Astrocyte of the spinal cord (primary cell): ENCODE measurements around the gene NT5DC4.

Experiments used
- DNase-seq: peaks from one replicate; pipeline ENCODE4 v3.0.0; 2011; ENCODE audit warnings: low read depth, low spot score
- H3K4me3 ChIP-seq: 2 replicates; pipeline ENCODE4 v1.5.1; 2011; ENCODE audit warnings: low read depth, mild to moderate bottlenecking, low read length, moderate library complexity
- CTCF ChIP-seq: IDR thresholded peaks from 2 replicates; pipeline ENCODE4 v1.5.1; 2012; ENCODE audit warnings: low read depth, mild to moderate bottlenecking, low read length, inconsistent platforms
- in situ Hi-C: cut with HindIII; loops from 2 replicates; pipeline ENCODE4 v1.10.0; 2017; ENCODE audit warnings: low sequenced_read_pairs

NT5DC4 gene

GRCh38 chr2:112777036-112777435 is 56.2 kb downstream of the NT5DC4 start:
- DNase-seq = no peak
- TF ChIP-seq CTCF = no peak

GRCh38 chr2:112779598-112779997 is 58.8 kb downstream of the NT5DC4 start:
- TF ChIP-seq CTCF = no peak
- H3K4me3 ChIP-seq = no peak overlapping the region
- in situ Hi-C loops = no loop called here
- DNase-seq = no peak

More at GRCh38 chr2:112777036-112777435, 56.2 kb downstream of the NT5DC4 start:
- in situ Hi-C loops = no loop called here
- no peak overlapping the region for H3K4me3 ChIP-seq

- DNase-seq = no peak
- in situ Hi-C loops = no loop called here
- TF ChIP-seq CTCF = no peak
- H3K4me3 ChIP-seq = no peak overlapping the region
Measured at GRCh38 chr2:112782234-112782799, 61.5 kb downstream of the NT5DC4 start.

GRCh38 chr2:112783187-112783714 is 62.4 kb downstream of the NT5DC4 start:
- no peak overlapping the region for H3K4me3 ChIP-seq
- no peak for TF ChIP-seq CTCF
- in situ Hi-C loops = no loop called here
- DNase-seq = no peak

- TF ChIP-seq CTCF = no peak
- no peak within 1 kb of the TSS for H3K4me3 ChIP-seq
- peak; percentile 70 for DNase-seq
- in situ Hi-C loops = no loop called here
Measured at GRCh38 chr2:112784199-112785189, 63.7 kb downstream of the NT5DC4 start, which contains the start of gene IL1A. TSS of gene IL1A (minus strand) at chr2:112784493. CDS start at chr2:112783770, 723 bp downstream.

- in situ Hi-C loops = no loop called here
- no peak for TF ChIP-seq CTCF
- no peak overlapping the region for H3K4me3 ChIP-seq
- no peak for DNase-seq
Measured at GRCh38 chr2:112787294-112787693, 66.5 kb downstream of the NT5DC4 start.
